A549 (cell line): Measurements from ENCODE around the gene NRXN3. TPM values are rescaled to one million over a fixed set of nuclear protein-coding genes. Genes with fewer than 3 reads are reported as not detected.

ENCODE experiments used
- ATAC-seq, 2 experiments: fragments of 200-7000 bp in 1 of 2; fragments of >200 bp in 1 of 2; cut with Nextera tagmentation in 1 of 2; cut with Tn5 transposase in 1 of 2; 3 replicates each; pipeline versions ENCODE4 v1.8.0 to v1.9.1; 2018 to 2020; ENCODE audit warnings: mild to moderate bottlenecking in 1 of 2, moderate library complexity in 1 of 2
- CTCF ChIA-PET: fragments of 300-600 bp; sonication (Branson Sonifier 250); formaldehyde crosslinking; extraction: SDS; loops from one replicate; lab custom pipeline; 2021; ENCODE audit warnings: antibody characterized with exemption, inconsistent platforms; lab: Yijun Ruan, JAX
- POLR2A ChIA-PET: fragments of 350-600 bp; formaldehyde crosslinking; extraction: SDS; loops from one replicate; lab custom pipeline; 2021; ENCODE audit warnings: antibody characterized with exemption, inconsistent platforms; lab: Yijun Ruan, JAX
- DNase-seq, 2 experiments: peaks; one replicate each; pipeline versions ENCODE4 v3.0.0 to v3.0.0-alpha.2; 2011 to 2016; ENCODE audit warnings: low read depth in 1 of 2, low spot score in 1 of 2
- FAIRE-seq: peaks from 2 replicates; lab custom pipeline; 2011; peaks lifted over from hg19 to GRCh38; lab: Jason Lieb, UNC
- H3K27ac ChIP-seq, 2 experiments: fragments of >200 bp; sonication (Bioruptor Twin); formaldehyde crosslinking; 3 replicates each; pipeline ENCODE4 v1.5.1; 2016 to 2017
- H3K4me1 ChIP-seq: fragments of >200 bp; sonication (Bioruptor Twin); formaldehyde crosslinking; 3 replicates; pipeline ENCODE4 v1.6.1; 2016
- H3K4me2 ChIP-seq: fragments of >200 bp; sonication (Bioruptor Twin); formaldehyde crosslinking; 3 replicates; pipeline ENCODE4 v1.6.1; 2016
- H3K4me3 ChIP-seq: fragments of >200 bp; sonication (Bioruptor Twin); formaldehyde crosslinking; 3 replicates; pipeline ENCODE4 v1.5.1; 2016
- H3K9me3 ChIP-seq: fragments of >200 bp; sonication (Bioruptor Twin); formaldehyde crosslinking; 3 replicates; pipeline ENCODE4 v1.6.1; 2016
- CBX8 ChIP-seq: fragments of 200-600 bp; sonication (generic); IDR thresholded peaks from 2 replicates; pipeline ENCODE4 v1.6.1; 2016
- CHD2 ChIP-seq: fragments of 150-350 bp; IDR thresholded peaks from 2 replicates; pipeline ENCODE4 v1.6.1; 2014; ENCODE audit warnings: low read length; ENCODE audit not compliant: partially characterized antibody
- CHD4 ChIP-seq: fragments of 200-600 bp; sonication (generic); IDR thresholded peaks from 2 replicates; pipeline ENCODE4 v1.6.1; 2016; ENCODE audit warnings: antibody characterized with exemption, mild to moderate bottlenecking, borderline replicate concordance
- EP300 ChIP-seq, 2 experiments: fragments of >200 bp; sonication (Bioruptor Twin); formaldehyde crosslinking; IDR thresholded peaks; 2 replicates in 1 of 2; 3 replicates in 1 of 2; pipeline ENCODE4 v1.6.1; 2016 to 2017
- FOSB ChIP-seq: fragments of 250-450 bp; sonication (Bioruptor Pico); IDR thresholded peaks from 2 replicates; pipeline ENCODE4 v1.5.0; 2020; ENCODE audit warnings: mild to moderate bottlenecking, moderate library complexity
- FOXS1 ChIP-seq: fragments of 250-450 bp; sonication (Bioruptor Pico); IDR thresholded peaks from 2 replicates; pipeline ENCODE4 v1.5.0; 2020; ENCODE audit warnings: mild to moderate bottlenecking, moderate library complexity
- GATA3 ChIP-seq: IDR thresholded peaks from 2 replicates; pipeline ENCODE4 v1.6.1; 2012; ENCODE audit warnings: borderline replicate concordance
- HDAC2 ChIP-seq: fragments of 200-600 bp; sonication (generic); IDR thresholded peaks from 2 replicates; pipeline ENCODE4 v1.6.1; 2016
- HEYL ChIP-seq: fragments of 250-450 bp; sonication (Bioruptor Pico); IDR thresholded peaks from 2 replicates; pipeline ENCODE4 v1.8.0; 2021; ENCODE audit warnings: mild to moderate bottlenecking, moderate library complexity
- HOXA7 ChIP-seq: fragments of 250-450 bp; sonication (Bioruptor Pico); IDR thresholded peaks from 2 replicates; pipeline ENCODE4 v1.5.0; 2020; ENCODE audit warnings: mild to moderate bottlenecking, moderate library complexity
- HOXB13 ChIP-seq: fragments of 250-450 bp; sonication (Bioruptor Pico); IDR thresholded peaks from 2 replicates; pipeline ENCODE4 v1.5.0; 2020; ENCODE audit warnings: low read depth, mild to moderate bottlenecking, moderate library complexity
- KDM1A ChIP-seq: fragments of 200-600 bp; sonication (generic); IDR thresholded peaks from 2 replicates; pipeline ENCODE4 v1.6.1; 2016; ENCODE audit warnings: low read depth, mild to moderate bottlenecking
- KDM5A ChIP-seq: fragments of 200-600 bp; sonication (generic); IDR thresholded peaks from 2 replicates; pipeline ENCODE4 v1.6.1; 2016; ENCODE audit warnings: antibody characterized with exemption, mild to moderate bottlenecking
- MAFK ChIP-seq: fragments of 450-650 bp; IDR thresholded peaks from 2 replicates; pipeline ENCODE4 v1.6.1; 2014; ENCODE audit not compliant: partially characterized antibody
- MYC ChIP-seq: IDR thresholded peaks from 2 replicates; pipeline ENCODE4 v1.6.1; 2012; ENCODE audit warnings: mild to moderate bottlenecking, inconsistent platforms, low read length, improper control_type of control experiment, borderline replicate concordance
- NPAS2 ChIP-seq: fragments of 250-450 bp; sonication (Bioruptor Pico); IDR thresholded peaks from 2 replicates; pipeline ENCODE4 v1.8.0; 2022; ENCODE audit warnings: mild to moderate bottlenecking, moderate library complexity, borderline replicate concordance
- NR3C1 ChIP-seq: fragments of >200 bp; sonication (Bioruptor Twin); formaldehyde crosslinking; IDR thresholded peaks from 3 replicates; pipeline ENCODE4 v1.6.1; 2017
- POLR2A ChIP-seq: IDR thresholded peaks from 2 replicates; pipeline ENCODE4 v1.6.1; 2012; ENCODE audit warnings: mild to moderate bottlenecking, low read length
- RCOR1 ChIP-seq: fragments of 150-350 bp; IDR thresholded peaks from 2 replicates; pipeline ENCODE4 v1.6.1; 2014; ENCODE audit warnings: antibody characterized with exemption, low read length, low read depth
- SREBF2 ChIP-seq: fragments of 450-650 bp; IDR thresholded peaks from 2 replicates; pipeline ENCODE4 v1.6.1; 2014; ENCODE audit warnings: mild to moderate bottlenecking, moderate library complexity
- TP53 ChIP-seq: fragments of 250-450 bp; sonication (Bioruptor Pico); IDR thresholded peaks from 2 replicates; pipeline ENCODE4 v1.5.0; 2021; ENCODE audit warnings: mild to moderate bottlenecking, moderate library complexity
- ZFP36 ChIP-seq: fragments of 450-650 bp; IDR thresholded peaks from 2 replicates; pipeline ENCODE4 v1.6.1; 2014; ENCODE audit warnings: borderline replicate concordance; ENCODE audit not compliant: partially characterized antibody
- ZSCAN20 ChIP-seq: fragments of 250-450 bp; sonication (Bioruptor Pico); IDR thresholded peaks from 2 replicates; pipeline ENCODE4 v1.8.0; 2022; ENCODE audit warnings: mild to moderate bottlenecking, moderate library complexity
- whole genome bisulfite sequencing: methylation state at CpG from one replicate; pipeline ENCODE4 v1.1.6; 2017; ENCODE audit errors: missing lambda C conversion rate; 5-methylcytosine and 5-hydroxymethylcytosine counted together
- polyA plus RNA-seq, 4 experiments: library from polyadenylated mRNA; depleted of rRNA in 3 of 4; stranded (reverse); fragments of >200 nt; fragmentation: RNase III in 1 of 4; extraction: RNeasy Plus Mini Kit Qiagen cat#74134 plus additional on column Dnase treatment in 1 of 4; gene quantifications; 2 replicates in 3 of 4; 3 replicates in 1 of 4; pipeline ENCODE4 v1.2.3, GENCODE V29; 2011 to 2017
- TF ChIP-seq, protein P1 (sequence below): fragments of >200 bp; sonication (Bioruptor Twin); formaldehyde crosslinking; IDR thresholded peaks from 2 replicates; pipeline ENCODE4 v1.6.1; 2016
- TF ChIP-seq, protein P2 (sequence below): IDR thresholded peaks from 2 replicates; pipeline ENCODE4 v1.6.1; 2012
- TF ChIP-seq, protein P3 (sequence below): fragments of 450-650 bp; IDR thresholded peaks from 2 replicates; pipeline ENCODE4 v1.6.1; 2014; ENCODE audit warnings: antibody characterized with exemption
- TF ChIP-seq, protein P4 (sequence below): fragments of 250-450 bp; sonication (Bioruptor Pico); IDR thresholded peaks from 2 replicates; pipeline ENCODE4 v1.5.0; 2020; ENCODE audit warnings: low read depth, mild to moderate bottlenecking, moderate library complexity
- TF ChIP-seq, protein P5 (sequence below): fragments of >200 bp; sonication (Bioruptor Twin); formaldehyde crosslinking; IDR thresholded peaks from 3 replicates; pipeline ENCODE4 v1.5.1; 2016
- TF ChIP-seq, protein P6 (sequence below): fragments of 150-350 bp; IDR thresholded peaks from 2 replicates; pipeline ENCODE4 v1.6.1; 2014; ENCODE audit warnings: low read depth, mild to moderate bottlenecking, low read length

The NRXN3 gene
- polyA plus RNA-seq, 2 of the 4 experiments (the other 2 are of a cell fraction), result 0.62 to 2.3 TPM

DNA sequence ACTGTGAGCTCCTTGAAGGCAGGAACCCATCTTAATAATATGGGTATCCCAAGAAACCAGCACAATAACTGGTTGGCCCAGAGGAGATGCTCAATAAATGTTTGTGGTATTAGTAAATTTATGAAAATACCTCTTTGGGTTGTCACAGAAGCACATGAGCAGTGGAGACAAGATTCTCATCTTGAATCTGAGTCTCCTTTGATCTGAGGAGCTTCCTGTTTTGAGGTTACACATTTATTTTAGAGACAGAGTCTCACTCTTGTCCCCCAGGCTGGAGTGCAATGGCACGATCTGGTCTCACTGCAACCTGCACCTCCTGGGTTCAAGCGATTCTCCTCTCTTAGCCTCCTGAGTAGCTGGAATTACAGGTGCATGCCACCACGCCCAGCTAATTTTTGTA, 247.4 kb downstream of the NRXN3 start:
- no peak for ATAC-seq
- no peak overlapping the region for H3K4me2 ChIP-seq
- H3K27ac ChIP-seq, result no peak overlapping the region
- ChIA-PET CTCF (no interaction called here), POLR2A (no interaction called here)
- WGBS, result 2% methylated on average over 3 of the region's 3 CpGs
- H3K9me3 ChIP-seq, result no peaks in the 10 kb centered on the region
- no peaks in the 10 kb centered on the region for H3K4me1 ChIP-seq
- no peak for TF ChIP-seq HDAC2
- no peak for TF ChIP-seq FOXS1 (CRISPR knock-in tag)
- no peak overlapping the region for H3K4me3 ChIP-seq
- DNase-seq, result no peak
- no peak for FAIRE-seq

DNA sequence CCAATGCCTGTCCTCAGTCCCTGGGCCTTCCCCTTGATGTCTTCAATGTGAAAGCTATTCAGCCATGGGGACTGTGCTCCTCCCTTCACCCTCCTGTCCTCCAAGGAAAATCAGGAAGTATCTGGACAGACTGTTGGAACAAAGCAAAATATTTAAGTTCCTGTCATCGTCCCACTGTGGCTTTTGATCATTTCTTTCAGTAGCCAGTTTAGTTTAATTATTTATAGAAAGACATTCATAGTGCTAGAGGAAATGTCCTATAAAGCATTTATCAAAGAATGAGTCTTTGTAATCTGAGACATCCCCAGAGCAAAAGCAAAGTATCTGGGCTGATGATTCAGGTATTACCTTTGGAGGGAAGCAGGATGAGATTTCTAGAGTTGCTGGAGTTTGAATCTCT, 254.1 kb downstream of the NRXN3 start:
- Histone ChIP-seq H3K4me3 (no peak overlapping the region), H3K4me2 (no peak overlapping the region), H3K9me3 (no peaks in the 10 kb centered on the region), H3K4me1 (no peaks in the 10 kb centered on the region), H3K27ac (no peak overlapping the region)
- ATAC-seq (no peak), DNase-seq (no peak), FAIRE-seq (no peak)
- ChIA-PET CTCF (interaction anchor here (1.8 kb wide), 1 partner anchor 260 kb away, joined by 5 read pairs; no protein-coding TSS in a partner anchor), POLR2A (no interaction called here)
- WGBS, result 0% methylated on average over 1 of the region's 1 CpG
- TF ChIP-seq KDM5A, result no peak
- no peak for TF ChIP-seq CBX8
- TF ChIP-seq MAFK, result no peak
- TF ChIP-seq ZFP36, result no peak
- TF ChIP-seq, protein P1, sequence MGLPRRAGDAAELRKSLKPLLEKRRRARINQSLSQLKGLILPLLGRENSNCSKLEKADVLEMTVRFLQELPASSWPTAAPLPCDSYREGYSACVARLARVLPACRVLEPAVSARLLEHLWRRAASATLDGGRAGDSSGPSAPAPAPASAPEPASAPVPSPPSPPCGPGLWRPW, result no peak
- TF ChIP-seq SREBF2, result no peak
- TF ChIP-seq, protein P2, sequence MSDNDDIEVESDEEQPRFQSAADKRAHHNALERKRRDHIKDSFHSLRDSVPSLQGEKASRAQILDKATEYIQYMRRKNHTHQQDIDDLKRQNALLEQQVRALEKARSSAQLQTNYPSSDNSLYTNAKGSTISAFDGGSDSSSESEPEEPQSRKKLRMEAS, result no peak
- TF ChIP-seq FOSB (CRISPR knock-in tag), result no peak
- TF ChIP-seq EP300 (IDR thresholded peaks at IDR 0.05), result no peak
- no peak for TF ChIP-seq NR3C1
- TF ChIP-seq MYC, result no peak
- TF ChIP-seq HOXA7 (CRISPR knock-in tag), result no peak
- no peak for TF ChIP-seq HEYL
- TF ChIP-seq, protein P3, sequence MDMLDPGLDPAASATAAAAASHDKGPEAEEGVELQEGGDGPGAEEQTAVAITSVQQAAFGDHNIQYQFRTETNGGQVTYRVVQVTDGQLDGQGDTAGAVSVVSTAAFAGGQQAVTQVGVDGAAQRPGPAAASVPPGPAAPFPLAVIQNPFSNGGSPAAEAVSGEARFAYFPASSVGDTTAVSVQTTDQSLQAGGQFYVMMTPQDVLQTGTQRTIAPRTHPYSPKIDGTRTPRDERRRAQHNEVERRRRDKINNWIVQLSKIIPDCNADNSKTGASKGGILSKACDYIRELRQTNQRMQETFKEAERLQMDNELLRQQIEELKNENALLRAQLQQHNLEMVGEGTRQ, result no peak
- no peak for TF ChIP-seq POLR2A
- TF ChIP-seq ZSCAN20, result no peak
- no peak for TF ChIP-seq KDM1A
- TF ChIP-seq, protein P4, sequence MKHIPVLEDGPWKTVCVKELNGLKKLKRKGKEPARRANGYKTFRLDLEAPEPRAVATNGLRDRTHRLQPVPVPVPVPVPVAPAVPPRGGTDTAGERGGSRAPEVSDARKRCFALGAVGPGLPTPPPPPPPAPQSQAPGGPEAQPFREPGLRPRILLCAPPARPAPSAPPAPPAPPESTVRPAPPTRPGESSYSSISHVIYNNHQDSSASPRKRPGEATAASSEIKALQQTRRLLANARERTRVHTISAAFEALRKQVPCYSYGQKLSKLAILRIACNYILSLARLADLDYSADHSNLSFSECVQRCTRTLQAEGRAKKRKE (CRISPR knock-in tag), result no peak
- TF ChIP-seq FOXS1 (CRISPR knock-in tag), result no peak
- TF ChIP-seq, all 56 proteins: peak for 0

DNA sequence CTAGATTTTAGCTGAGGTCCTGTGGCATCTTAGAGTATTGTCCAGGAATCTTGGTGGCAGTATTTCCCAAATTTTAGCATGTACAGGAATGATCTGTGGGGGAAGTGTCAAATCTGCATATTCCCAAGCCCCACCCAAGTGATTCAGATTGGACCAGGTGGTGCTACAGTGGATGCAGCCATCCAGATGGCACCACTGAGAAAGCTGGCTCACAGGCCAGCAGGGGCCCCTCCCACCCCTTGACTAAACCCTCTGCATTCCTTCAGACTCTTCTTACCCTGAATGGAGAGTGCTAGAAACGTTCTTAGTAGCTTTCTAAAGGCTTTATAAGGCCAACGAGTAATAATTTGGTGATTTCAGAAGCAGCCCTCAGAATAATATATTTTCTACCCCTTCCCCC, 255.2 kb downstream of the NRXN3 start:
- TF ChIP-seq, protein P5, sequence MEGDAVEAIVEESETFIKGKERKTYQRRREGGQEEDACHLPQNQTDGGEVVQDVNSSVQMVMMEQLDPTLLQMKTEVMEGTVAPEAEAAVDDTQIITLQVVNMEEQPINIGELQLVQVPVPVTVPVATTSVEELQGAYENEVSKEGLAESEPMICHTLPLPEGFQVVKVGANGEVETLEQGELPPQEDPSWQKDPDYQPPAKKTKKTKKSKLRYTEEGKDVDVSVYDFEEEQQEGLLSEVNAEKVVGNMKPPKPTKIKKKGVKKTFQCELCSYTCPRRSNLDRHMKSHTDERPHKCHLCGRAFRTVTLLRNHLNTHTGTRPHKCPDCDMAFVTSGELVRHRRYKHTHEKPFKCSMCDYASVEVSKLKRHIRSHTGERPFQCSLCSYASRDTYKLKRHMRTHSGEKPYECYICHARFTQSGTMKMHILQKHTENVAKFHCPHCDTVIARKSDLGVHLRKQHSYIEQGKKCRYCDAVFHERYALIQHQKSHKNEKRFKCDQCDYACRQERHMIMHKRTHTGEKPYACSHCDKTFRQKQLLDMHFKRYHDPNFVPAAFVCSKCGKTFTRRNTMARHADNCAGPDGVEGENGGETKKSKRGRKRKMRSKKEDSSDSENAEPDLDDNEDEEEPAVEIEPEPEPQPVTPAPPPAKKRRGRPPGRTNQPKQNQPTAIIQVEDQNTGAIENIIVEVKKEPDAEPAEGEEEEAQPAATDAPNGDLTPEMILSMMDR, result no peak
- TF ChIP-seq NPAS2, result no peak
- TF ChIP-seq, protein P2, result no peak
- no peak for TF ChIP-seq HOXB13 (CRISPR knock-in tag)
- TF ChIP-seq, protein P6, sequence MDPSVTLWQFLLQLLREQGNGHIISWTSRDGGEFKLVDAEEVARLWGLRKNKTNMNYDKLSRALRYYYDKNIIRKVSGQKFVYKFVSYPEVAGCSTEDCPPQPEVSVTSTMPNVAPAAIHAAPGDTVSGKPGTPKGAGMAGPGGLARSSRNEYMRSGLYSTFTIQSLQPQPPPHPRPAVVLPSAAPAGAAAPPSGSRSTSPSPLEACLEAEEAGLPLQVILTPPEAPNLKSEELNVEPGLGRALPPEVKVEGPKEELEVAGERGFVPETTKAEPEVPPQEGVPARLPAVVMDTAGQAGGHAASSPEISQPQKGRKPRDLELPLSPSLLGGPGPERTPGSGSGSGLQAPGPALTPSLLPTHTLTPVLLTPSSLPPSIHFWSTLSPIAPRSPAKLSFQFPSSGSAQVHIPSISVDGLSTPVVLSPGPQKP, result no peak
- TF ChIP-seq RCOR1, result no peak
- no peak for TF ChIP-seq TP53 (CRISPR knock-in tag)
- TF ChIP-seq MYC, result no peak
- TF ChIP-seq CHD4, result no peak
- TF ChIP-seq FOSB (CRISPR knock-in tag), result no peak
- no peak for TF ChIP-seq GATA3
- no peak for TF ChIP-seq CHD2
- no peak overlapping the region for H3K27ac ChIP-seq
- ChIA-PET CTCF (interaction anchor here (1.2 to 1.8 kb wide), 2 partner anchors 23 to 262 kb away, joined by 3 to 5 read pairs; no protein-coding TSS in a partner anchor), POLR2A (no interaction called here)
- 0% methylated on average over 2 of the region's 2 CpGs for WGBS
- no peaks in the 10 kb centered on the region for H3K9me3 ChIP-seq
- FAIRE-seq (no peak), DNase-seq (no peak), ATAC-seq (no peak)
- no peak overlapping the region for H3K4me2 ChIP-seq
- no peak overlapping the region for H3K4me3 ChIP-seq
- no peaks in the 10 kb centered on the region for H3K4me1 ChIP-seq
